H1 (cell line): Measurements from ENCODE around the gene ZBTB48. TPM values are rescaled to one million over a fixed set of nuclear protein-coding genes. Genes with fewer than 3 reads are reported as not detected.

Experiments used
- CTCF ChIA-PET: fragments of 300-600 bp; sonication (Branson Sonifier 250); formaldehyde crosslinking; loops from one replicate; lab custom pipeline; 2021; ENCODE audit not compliant: partially characterized antibody; lab: Charles Lee
- POLR2A ChIA-PET: fragments of 300-600 bp; sonication (Branson Sonifier 250); formaldehyde crosslinking; loops from one replicate; lab custom pipeline; 2021; ENCODE audit warnings: inconsistent platforms; ENCODE audit not compliant: partially characterized antibody; lab: Charles Lee
- DNase-seq, 2 experiments: peaks; one replicate each; pipeline versions ENCODE4 v3.0.0 to v3.0.0-alpha.2; 2010 to 2022; ENCODE audit warnings: low spot score in 2 of 2, low read depth in 1 of 2, mixed read lengths in 1 of 2
- FAIRE-seq: peaks from 2 replicates; lab custom pipeline; 2011; peaks lifted over from hg19 to GRCh38; lab: Jason Lieb, UNC
- H2AFZ ChIP-seq: 2 replicates; pipeline ENCODE4 v1.8.1; 2012; ENCODE audit warnings: low read length, inconsistent platforms
- H2AK5ac ChIP-seq: 2 replicates; pipeline ENCODE4 v1.6.1; 2013; ENCODE audit warnings: low read depth, low read length
- H2BK120ac ChIP-seq: replicated peaks from 2 replicates; pipeline ENCODE3; 2013; ENCODE audit warnings: low read depth, low read length, inconsistent platforms
- H2BK12ac ChIP-seq: 2 replicates; pipeline ENCODE4 v1.6.1; 2013; ENCODE audit warnings: low read depth, low read length
- H2BK15ac ChIP-seq: 2 replicates; pipeline ENCODE4 v1.6.1; 2013; ENCODE audit warnings: low read length
- H2BK20ac ChIP-seq: 2 replicates; pipeline ENCODE4 v1.6.1; 2013; ENCODE audit warnings: low read length
- H2BK5ac ChIP-seq: 2 replicates; pipeline ENCODE4 v1.6.1; 2013; ENCODE audit warnings: low read depth, low read length
- H3K14ac ChIP-seq: 2 replicates; pipeline ENCODE4 v1.6.1; 2013; ENCODE audit warnings: inconsistent platforms; ENCODE audit not compliant: insufficient read length
- H3K18ac ChIP-seq: 2 replicates; pipeline ENCODE4 v1.6.1; 2013; ENCODE audit warnings: low read length; ENCODE audit errors: extremely low read depth
- H3K23ac ChIP-seq: 2 replicates; pipeline ENCODE4 v1.6.1; 2013; ENCODE audit warnings: inconsistent platforms; ENCODE audit not compliant: insufficient read length
- H3K23me2 ChIP-seq: 2 replicates; pipeline ENCODE4 v1.6.1; 2013; ENCODE audit warnings: low read depth, low read length
- H3K27ac ChIP-seq: 2 replicates; pipeline ENCODE4 v1.6.1; 2011; ENCODE audit warnings: low read depth, low read length, inconsistent platforms
- H3K27me3 ChIP-seq, 4 experiments: replicated peaks in 1 of 4; 1 replicate in 1 of 4; 2 replicates in 3 of 4; pipeline versions ENCODE4 v1.6.1 to v1.8.1; 2011 to 2013; ENCODE audit warnings: low read length in 3 of 4, mild to moderate bottlenecking in 3 of 4, inconsistent platforms in 2 of 4, mixed read lengths in 2 of 4, moderate library complexity in 1 of 4; ENCODE audit not compliant: control insufficient read depth in 3 of 4, insufficient read depth in 3 of 4; ENCODE audit errors: extremely low read depth in 1 of 4
- H3K36me3 ChIP-seq, 4 experiments: 2 replicates each; pipeline versions ENCODE4 v1.6.1 to v1.8.1; 2011 to 2013; ENCODE audit warnings: mild to moderate bottlenecking in 4 of 4, low read length in 3 of 4, moderate library complexity in 2 of 4, control low read depth in 1 of 4, inconsistent platforms in 1 of 4; ENCODE audit not compliant: insufficient read depth in 4 of 4, control insufficient read depth in 2 of 4
- H3K4ac ChIP-seq: replicated peaks from 2 replicates; pipeline ENCODE3; 2013; ENCODE audit warnings: low read length, low read depth, mixed read lengths, inconsistent platforms; ENCODE audit not compliant: insufficient read length
- H3K4me1 ChIP-seq, 4 experiments: replicated peaks in 1 of 4; 1 replicate in 1 of 4; 2 replicates in 3 of 4; pipeline versions ENCODE4 v1.6.1 to v1.8.1; 2011 to 2013; ENCODE audit warnings: low read length in 3 of 4, inconsistent platforms in 2 of 4, mixed read lengths in 1 of 4; ENCODE audit not compliant: insufficient read depth in 4 of 4, control insufficient read depth in 3 of 4
- H3K4me2 ChIP-seq, 2 experiments: 2 replicates each; pipeline versions ENCODE4 v1.6.1 to v1.8.1; 2011 to 2013; ENCODE audit warnings: low read depth in 2 of 2, low read length in 2 of 2, control low read depth in 1 of 2, inconsistent platforms in 1 of 2, mild to moderate bottlenecking in 1 of 2; ENCODE audit not compliant: insufficient read depth in 1 of 2
- H3K4me3 ChIP-seq, 4 experiments: fragments of 200-600, 300-600 bp in 1 of 4; sonication (generic), shearing (Covaris generic), sonication (Bioruptor Twin) in 1 of 4; 2 replicates each; pipeline versions ENCODE4 v1.5.1 to v1.8.1; 2011 to 2016; ENCODE audit warnings: low read length in 4 of 4, low read depth in 3 of 4, control low read depth in 2 of 4, inconsistent platforms in 2 of 4, mild to moderate bottlenecking in 2 of 4, mixed read lengths in 1 of 4, moderate library complexity in 1 of 4; ENCODE audit not compliant: insufficient read depth in 2 of 4; ENCODE audit errors: extremely low read depth in 1 of 4
- H3K56ac ChIP-seq: replicated peaks from 2 replicates; pipeline ENCODE3; 2013; ENCODE audit warnings: low read depth, mild to moderate bottlenecking, mixed read lengths, low read length, inconsistent platforms; ENCODE audit not compliant: insufficient read length
- H3K79me1 ChIP-seq: 2 replicates; pipeline ENCODE4 v1.6.1; 2013; ENCODE audit warnings: low read depth, low read length, control low read depth
- H3K79me2 ChIP-seq, 2 experiments: 2 replicates each; pipeline versions ENCODE4 v1.6.1 to v1.8.1; 2012 to 2013; ENCODE audit warnings: low read length in 2 of 2, mild to moderate bottlenecking in 2 of 2, inconsistent platforms in 1 of 2; ENCODE audit not compliant: insufficient read depth in 2 of 2, control insufficient read depth in 1 of 2
- H3K9ac ChIP-seq, 4 experiments: replicated peaks in 1 of 4; 1 replicate in 1 of 4; 2 replicates in 3 of 4; pipeline versions ENCODE4 v1.6.1 to v1.8.1; 2011 to 2013; ENCODE audit warnings: low read depth in 3 of 4, low read length in 3 of 4, control low read depth in 2 of 4, mild to moderate bottlenecking in 2 of 4, moderate library complexity in 2 of 4, inconsistent platforms in 1 of 4; ENCODE audit errors: extremely low read depth in 1 of 4
- H3K9me3 ChIP-seq, 2 experiments: 2 replicates each; pipeline versions ENCODE4 v1.6.1 to v1.8.1; 2012 to 2013; ENCODE audit warnings: mild to moderate bottlenecking in 2 of 2, moderate library complexity in 2 of 2, control low read depth in 1 of 2, inconsistent platforms in 1 of 2, low read depth in 1 of 2, low read length in 1 of 2, mixed read lengths in 1 of 2; ENCODE audit not compliant: insufficient read depth in 2 of 2
- H4K20me1 ChIP-seq, 2 experiments: replicated peaks in 1 of 2; 2 replicates each; pipeline versions ENCODE3 to v1.8.1; 2011 to 2013; ENCODE audit warnings: inconsistent platforms in 2 of 2, low read length in 2 of 2, mild to moderate bottlenecking in 1 of 2; ENCODE audit not compliant: insufficient read depth in 2 of 2, control insufficient read depth in 1 of 2
- H4K5ac ChIP-seq: 2 replicates; pipeline ENCODE4 v1.6.1; 2013; ENCODE audit warnings: low read length, low read depth, mixed read lengths, inconsistent platforms; ENCODE audit not compliant: insufficient read length
- H4K8ac ChIP-seq: 2 replicates; pipeline ENCODE4 v1.8.0; 2013; ENCODE audit warnings: mild to moderate bottlenecking, moderate library complexity, low read length, inconsistent platforms; ENCODE audit not compliant: insufficient read depth; ENCODE audit errors: extremely low read depth
- H4K91ac ChIP-seq: replicated peaks from 2 replicates; pipeline ENCODE3; 2013; ENCODE audit warnings: low read length, mixed read lengths, inconsistent platforms; ENCODE audit not compliant: insufficient read length
- CEBPB ChIP-seq: IDR thresholded peaks from 2 replicates; pipeline ENCODE4 v1.6.1; 2012; ENCODE audit warnings: low read depth, low read length
- MAFK ChIP-seq: IDR thresholded peaks from 2 replicates; pipeline ENCODE4 v1.6.1; 2012; ENCODE audit warnings: low read depth, mild to moderate bottlenecking, improper control_type of control experiment, low read length
- RFX5 ChIP-seq: IDR thresholded peaks from 2 replicates; pipeline ENCODE4 v1.6.1; 2011; ENCODE audit warnings: low read depth, low read length, improper control_type of control experiment, borderline replicate concordance
- SUZ12 ChIP-seq: fragments of 200-600 bp; sonication (generic); IDR thresholded peaks from 2 replicates; pipeline ENCODE4 v1.6.1; 2012; ENCODE audit warnings: mild to moderate bottlenecking, inconsistent platforms, low read length, moderate library complexity, mixed read lengths
- TAF1 ChIP-seq: IDR thresholded peaks from 2 replicates; pipeline ENCODE4 v1.6.1; 2011; ENCODE audit warnings: mild to moderate bottlenecking, low read depth, low read length
- TCF12 ChIP-seq: IDR thresholded peaks from 2 replicates; pipeline ENCODE4 v1.6.1; 2011; ENCODE audit warnings: low read depth, mild to moderate bottlenecking, low read length
- WGBS, 2 experiments: shearing (Covaris generic) in 1 of 2; methylation state at CpG; one replicate each; pipeline versions ENCODE4 v1.1.6 to v1.1.7; 2013 to 2015; ENCODE audit warnings: low lambda C conversion rate in 2 of 2, mixed read lengths in 2 of 2, inconsistent platforms in 1 of 2, low coverage in 1 of 2, missing lambda C conversion rate in 1 of 2; ENCODE audit not compliant: insufficient replicate concordance in 2 of 2, insufficient coverage in 1 of 2, insufficient read length in 1 of 2; ENCODE audit errors: extremely low coverage in 1 of 2, missing lambda C conversion rate in 1 of 2; 5-methylcytosine and 5-hydroxymethylcytosine counted together
- polyA plus RNA-seq, 7 experiments: library from polyadenylated mRNA; depleted of rRNA in 3 of 7; stranded (reverse) in 5 of 7; unstranded in 2 of 7; fragments of >200 nt in 5 of 7; fragments of 200-250 nt in 2 of 7; gene quantifications; 1 replicate in 5 of 7; 2 replicates in 1 of 7; 4 replicates in 1 of 7; pipeline versions ENCODE4 v1.2.1 to v1.2.3, GENCODE V29; 2011 to 2013; ENCODE audit warnings: missing spikeins in 2 of 7, mixed read lengths in 2 of 7
- total RNA-seq: library from RNA; stranded (reverse); fragmentation: NEBNext Ultra II Directional; extraction: Animal tissue kit (Norgen Biotek cat#: 25700); gene quantifications from 2 replicates; pipeline ENCODE4 v1.2.1, GENCODE V29; 2021
- TF ChIP-seq, protein P1 (sequence below), 3 experiments: IDR thresholded peaks; 1 replicate in 2 of 3; 2 replicates in 1 of 3; pipeline versions ENCODE4 v1.5.1 to v1.6.1; 2011; ENCODE audit warnings: low read length in 3 of 3, mild to moderate bottlenecking in 3 of 3, inconsistent platforms in 2 of 3, low read depth in 1 of 3, moderate library complexity in 1 of 3; ENCODE audit not compliant: insufficient read depth in 1 of 3; ENCODE audit errors: control extremely low read depth in 1 of 3

ZBTB48 gene
- total and polyA plus RNA-seq, 2 of the 8 experiments (the other 6 are each of a cell fraction or from before 2014, with no cell fraction given): 28.2 to 28.8 TPM

DNA sequence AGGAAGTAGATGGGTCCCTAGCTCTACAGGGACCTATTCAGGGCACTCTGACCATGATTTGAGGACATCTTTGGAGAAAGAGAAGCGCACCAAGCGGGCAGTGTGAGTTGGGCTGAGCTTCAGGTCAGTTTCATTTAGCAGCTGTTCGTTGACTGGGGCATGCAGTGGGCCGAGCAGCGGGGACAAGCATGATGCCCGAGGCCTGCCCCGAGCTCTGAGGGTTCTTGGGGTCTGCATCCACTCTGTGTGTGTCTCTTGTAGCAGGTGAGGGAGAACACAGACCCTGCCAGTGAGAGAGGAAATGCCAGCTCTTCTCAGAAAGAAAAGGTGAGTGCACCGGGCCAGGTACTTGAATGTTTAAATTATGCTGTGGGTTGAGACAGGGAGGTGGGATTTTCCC lies 50.2 kb downstream of the ZBTB48 start:
- DNase-seq (no peak), FAIRE-seq (no peak)
- Histone ChIP-seq H4K20me1 (peaks cover 3 to 11% of the 10 kb centered on the region in 2 experiments), H3K9me3 (no peaks in the 10 kb centered on the region), H2BK12ac (no peak overlapping the region), H3K4me2 (no peak overlapping the region), H3K27ac (no peak overlapping the region), H2BK120ac (no peak overlapping the region), H3K4me1 (no peaks in the 10 kb centered on the region), H4K5ac (no peak overlapping the region), H3K79me1 (peaks cover 2% of the 10 kb centered on the region; the same call in 1 of the 2 replicates), H3K4ac (no peak overlapping the region), H3K23ac (no peak overlapping the region), H4K91ac (no peak overlapping the region), H2AK5ac (no peak overlapping the region), H3K79me2 (peaks cover 0 to 11% of the 10 kb centered on the region in 2 experiments; a peak in 3 of 4 replicates), H2AFZ (no peak overlapping the region), H3K18ac (no peak overlapping the region), H2BK5ac (no peak overlapping the region), H3K23me2 (no peaks in the 10 kb centered on the region; the same call in 1 of the 2 replicates), H3K14ac (no peak overlapping the region), H2BK20ac (no peak overlapping the region), H3K27me3 (no peaks in the 10 kb centered on the region), H2BK15ac (no peak overlapping the region), H4K8ac (no peak overlapping the region; the same call in 1 of the 2 replicates), H3K4me3 (no peak overlapping the region), H3K56ac (no peak overlapping the region), H3K36me3 (peaks cover 0 to 19% (median 6%) of the 10 kb centered on the region in 4 experiments; a peak in 5 of 8 replicates), H3K9ac (no peak overlapping the region)
- ChIA-PET POLR2A (interaction anchor here (0.6 to 1.1 kb wide), 6 partner anchors 10 to 62 kb away, joined by 3 to 4 read pairs (median 3); no protein-coding TSS in a partner anchor), CTCF (interaction anchor here (0.7 to 1.1 kb wide), 3 partner anchors 11 to 106 kb away, joined by 3 to 6 read pairs (median 5); partner anchors contain the start of genes NOL9 and TAS1R1)
- TF ChIP-seq MAFK: no peak
- no peak for TF ChIP-seq TAF1
- no peak for TF ChIP-seq TCF12
- no peak for TF ChIP-seq RFX5
- no peak for TF ChIP-seq CEBPB
- TF ChIP-seq SUZ12: no peak
- TF ChIP-seq, protein P1, sequence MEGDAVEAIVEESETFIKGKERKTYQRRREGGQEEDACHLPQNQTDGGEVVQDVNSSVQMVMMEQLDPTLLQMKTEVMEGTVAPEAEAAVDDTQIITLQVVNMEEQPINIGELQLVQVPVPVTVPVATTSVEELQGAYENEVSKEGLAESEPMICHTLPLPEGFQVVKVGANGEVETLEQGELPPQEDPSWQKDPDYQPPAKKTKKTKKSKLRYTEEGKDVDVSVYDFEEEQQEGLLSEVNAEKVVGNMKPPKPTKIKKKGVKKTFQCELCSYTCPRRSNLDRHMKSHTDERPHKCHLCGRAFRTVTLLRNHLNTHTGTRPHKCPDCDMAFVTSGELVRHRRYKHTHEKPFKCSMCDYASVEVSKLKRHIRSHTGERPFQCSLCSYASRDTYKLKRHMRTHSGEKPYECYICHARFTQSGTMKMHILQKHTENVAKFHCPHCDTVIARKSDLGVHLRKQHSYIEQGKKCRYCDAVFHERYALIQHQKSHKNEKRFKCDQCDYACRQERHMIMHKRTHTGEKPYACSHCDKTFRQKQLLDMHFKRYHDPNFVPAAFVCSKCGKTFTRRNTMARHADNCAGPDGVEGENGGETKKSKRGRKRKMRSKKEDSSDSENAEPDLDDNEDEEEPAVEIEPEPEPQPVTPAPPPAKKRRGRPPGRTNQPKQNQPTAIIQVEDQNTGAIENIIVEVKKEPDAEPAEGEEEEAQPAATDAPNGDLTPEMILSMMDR (IDR thresholded peaks at IDR 0.05; ENCODE audit: control extremely low read depth in 1 of 3, insufficient read depth in 1 of 3, low read depth in 1 of 3, low read length in 3 of 3): no peak
- WGBS, 2 experiments: 95% methylated on average over 8 of the region's 8 CpGs; no CpG with 5 or more reads in 1 of the 2 experiments
